Measurements from ENCODE around the gene RIGI. TPM values are rescaled to one million over a fixed set of nuclear protein-coding genes. Genes with fewer than 3 reads are reported as not detected.

Gene RIGI
- total and polyA plus RNA-seq, 2 of the 13 experiments (the other 11 are each of a cell fraction or from before 2014, with no cell fraction given) = 3.0 to 8.2 TPM

GRCh38 chr9:32526041-32526706 lies at the start of gene RIGI (continued):
- TF ChIP-seq USF2 (IDR thresholded peaks at IDR 0.05; ENCODE audit: low read depth, low read length) (no peak), USF2 (CRISPR knock-in tag; IDR thresholded peaks at IDR 0.05; ENCODE audit: borderline replicate concordance) (no peak), POLR2AphosphoS5 (IDR thresholded peaks at IDR 0.05; ENCODE audit: low read depth, low read length) (peak; percentile 69), STAT5B (CRISPR knock-in tag; IDR thresholded peaks at IDR 0.05) (no peak), ZEB1 (IDR thresholded peaks at IDR 0.05; ENCODE audit: insufficient replicate concordance, low read depth) (no peak), ATAD3A (CRISPR knock-in tag; IDR thresholded peaks at IDR 0.05) (no peak), GTF2F1 (IDR thresholded peaks at IDR 0.05; ENCODE audit: low read length) (no peak), RFXANK (CRISPR knock-in tag; IDR thresholded peaks at IDR 0.05) (no peak), ZZZ3 (CRISPR knock-in tag; IDR thresholded peaks at IDR 0.05; ENCODE audit: borderline replicate concordance) (no peak), FOXJ3 (CRISPR knock-in tag; IDR thresholded peaks at IDR 0.05; ENCODE audit: borderline replicate concordance) (peak; percentile 62; the same call in 1 of the 2 replicates), PHF5A (CRISPR knock-in tag; IDR thresholded peaks at IDR 0.05; ENCODE audit: low read depth, unreplicated experiment) (no peak), TRAFD1 (CRISPR knock-in tag; IDR thresholded peaks at IDR 0.05; ENCODE audit: borderline replicate concordance) (no peak), HNRNPK (IDR thresholded peaks at IDR 0.05; ENCODE audit: low read depth, low read length, poor library complexity, severe bottlenecking) (no peak), SIX4 (CRISPR knock-in tag; IDR thresholded peaks at IDR 0.05) (no peak), STAG1 (CRISPR knock-in tag; IDR thresholded peaks at IDR 0.05) (peak; percentile 64), FIP1L1 (IDR thresholded peaks at IDR 0.05; ENCODE audit: borderline replicate concordance, insufficient read depth, low read depth, low read length) (no peak), ZNF503 (CRISPR knock-in tag; IDR thresholded peaks at IDR 0.05) (peak; percentile 70)
- TF ChIP-seq, protein P1, sequence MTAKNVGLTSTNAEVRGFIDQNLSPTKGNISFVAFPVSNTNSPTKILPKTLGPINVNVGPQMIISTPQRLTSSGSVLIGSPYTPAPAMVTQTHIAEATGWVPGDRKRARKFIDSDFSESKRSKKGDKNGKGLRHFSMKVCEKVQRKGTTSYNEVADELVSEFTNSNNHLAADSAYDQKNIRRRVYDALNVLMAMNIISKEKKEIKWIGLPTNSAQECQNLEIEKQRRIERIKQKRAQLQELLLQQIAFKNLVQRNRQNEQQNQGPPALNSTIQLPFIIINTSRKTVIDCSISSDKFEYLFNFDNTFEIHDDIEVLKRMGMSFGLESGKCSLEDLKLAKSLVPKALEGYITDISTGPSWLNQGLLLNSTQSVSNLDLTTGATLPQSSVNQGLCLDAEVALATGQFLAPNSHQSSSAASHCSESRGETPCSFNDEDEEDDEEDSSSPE (CRISPR knock-in tag; IDR thresholded peaks at IDR 0.05) = 0 out of 2 replicates have a peak, but pooled peaks have one; percentile 31
- TF ChIP-seq, protein P2, sequence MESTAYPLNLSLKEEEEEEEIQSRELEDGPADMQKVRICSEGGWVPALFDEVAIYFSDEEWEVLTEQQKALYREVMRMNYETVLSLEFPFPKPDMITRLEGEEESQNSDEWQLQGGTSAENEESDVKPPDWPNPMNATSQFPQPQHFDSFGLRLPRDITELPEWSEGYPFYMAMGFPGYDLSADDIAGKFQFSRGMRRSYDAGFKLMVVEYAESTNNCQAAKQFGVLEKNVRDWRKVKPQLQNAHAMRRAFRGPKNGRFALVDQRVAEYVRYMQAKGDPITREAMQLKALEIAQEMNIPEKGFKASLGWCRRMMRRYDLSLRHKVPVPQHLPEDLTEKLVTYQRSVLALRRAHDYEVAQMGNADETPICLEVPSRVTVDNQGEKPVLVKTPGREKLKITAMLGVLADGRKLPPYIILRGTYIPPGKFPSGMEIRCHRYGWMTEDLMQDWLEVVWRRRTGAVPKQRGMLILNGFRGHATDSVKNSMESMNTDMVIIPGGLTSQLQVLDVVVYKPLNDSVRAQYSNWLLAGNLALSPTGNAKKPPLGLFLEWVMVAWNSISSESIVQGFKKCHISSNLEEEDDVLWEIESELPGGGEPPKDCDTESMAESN (CRISPR knock-in tag; conservative IDR thresholded peaks at IDR 0.05) = no peak

All from HepG2 (cell line).